Stimulated activated naive CD8-positive, alpha-beta T cell treated with anti-CD3 and anti-CD28 coated beads, Interleukin-15, Interleukin-2, amounts not matched to agents 100 ng/mL and 50 ng/mL, for 24 hours (primary cell): ENCODE data around the gene RSPH9.

Experiments used
- H3K27ac Mint-ChIP-seq: one replicate; pipeline ENCODE4 v1.8.0; 2021; ENCODE audit warnings: mild to moderate bottlenecking, mixed read lengths
- H3K27me3 Mint-ChIP-seq: one replicate; pipeline ENCODE4 v1.8.0; 2021; ENCODE audit warnings: mixed read lengths
- H3K36me3 Mint-ChIP-seq: one replicate; pipeline ENCODE4 v1.8.0; 2021; ENCODE audit warnings: low read depth, mixed read lengths
- H3K4me1 Mint-ChIP-seq: one replicate; pipeline ENCODE4 v1.8.0; 2021; ENCODE audit warnings: low read depth, mixed read lengths
- H3K4me3 Mint-ChIP-seq: one replicate; pipeline ENCODE4 v1.8.0; 2021; ENCODE audit warnings: mild to moderate bottlenecking, mixed read lengths
- H3K9me3 Mint-ChIP-seq: one replicate; pipeline ENCODE4 v1.8.0; 2021; ENCODE audit warnings: mixed read lengths

Gene RSPH9

DNA sequence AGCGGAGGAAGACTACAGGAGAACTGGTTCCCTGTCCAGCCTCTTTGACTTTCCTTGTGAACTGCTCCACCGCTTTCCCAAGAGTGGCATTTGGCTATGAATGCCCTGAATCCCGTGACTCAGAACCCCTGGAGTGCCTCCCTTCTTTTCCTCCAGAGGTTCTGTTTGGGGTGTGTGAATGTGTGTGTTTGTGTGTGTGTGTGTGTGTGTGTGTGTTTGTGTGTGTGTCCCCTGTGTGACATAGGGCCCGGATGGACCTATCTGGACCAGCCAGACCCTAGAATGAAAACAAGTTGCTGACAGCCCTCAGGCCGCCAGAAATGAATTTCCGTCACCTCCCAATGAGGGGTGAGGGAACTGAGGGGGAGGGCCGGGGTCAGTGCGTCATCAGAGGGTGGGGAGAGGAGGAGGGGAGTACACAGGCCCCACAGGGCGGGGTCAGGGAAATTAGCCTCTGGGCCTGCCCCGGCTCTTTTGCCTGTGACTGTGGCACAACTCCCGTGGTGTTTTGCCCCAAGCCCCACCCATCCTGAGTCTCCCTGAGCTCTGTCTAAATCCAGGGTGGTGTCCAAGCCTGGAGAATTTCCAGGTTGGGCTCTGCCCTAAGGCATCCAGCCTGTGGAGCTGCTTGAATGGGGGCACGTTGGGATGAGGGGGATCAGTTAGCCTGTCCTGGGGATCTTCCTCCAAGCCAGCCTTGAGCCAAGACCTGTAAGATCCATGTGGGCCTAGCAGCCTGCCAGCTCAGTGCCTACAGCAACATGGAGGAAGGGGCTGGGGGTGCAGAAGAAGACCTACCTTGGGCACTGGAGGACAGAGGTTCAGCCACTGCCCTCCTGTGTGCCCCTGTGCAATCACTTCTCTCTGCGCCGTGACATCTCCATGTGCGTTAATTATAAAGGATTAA is 58.0 kb downstream of the RSPH9 start:
- no peaks in the 10 kb centered on the region for H3K36me3 Mint-ChIP-seq
- H3K4me1 Mint-ChIP-seq: peaks cover 19% of the 10 kb centered on the region
- no peaks in the 10 kb centered on the region for H3K9me3 Mint-ChIP-seq
- peaks cover 37% of the 10 kb centered on the region for H3K27me3 Mint-ChIP-seq
- H3K27ac Mint-ChIP-seq: no peak overlapping the region
- no peak overlapping the region for H3K4me3 Mint-ChIP-seq

DNA sequence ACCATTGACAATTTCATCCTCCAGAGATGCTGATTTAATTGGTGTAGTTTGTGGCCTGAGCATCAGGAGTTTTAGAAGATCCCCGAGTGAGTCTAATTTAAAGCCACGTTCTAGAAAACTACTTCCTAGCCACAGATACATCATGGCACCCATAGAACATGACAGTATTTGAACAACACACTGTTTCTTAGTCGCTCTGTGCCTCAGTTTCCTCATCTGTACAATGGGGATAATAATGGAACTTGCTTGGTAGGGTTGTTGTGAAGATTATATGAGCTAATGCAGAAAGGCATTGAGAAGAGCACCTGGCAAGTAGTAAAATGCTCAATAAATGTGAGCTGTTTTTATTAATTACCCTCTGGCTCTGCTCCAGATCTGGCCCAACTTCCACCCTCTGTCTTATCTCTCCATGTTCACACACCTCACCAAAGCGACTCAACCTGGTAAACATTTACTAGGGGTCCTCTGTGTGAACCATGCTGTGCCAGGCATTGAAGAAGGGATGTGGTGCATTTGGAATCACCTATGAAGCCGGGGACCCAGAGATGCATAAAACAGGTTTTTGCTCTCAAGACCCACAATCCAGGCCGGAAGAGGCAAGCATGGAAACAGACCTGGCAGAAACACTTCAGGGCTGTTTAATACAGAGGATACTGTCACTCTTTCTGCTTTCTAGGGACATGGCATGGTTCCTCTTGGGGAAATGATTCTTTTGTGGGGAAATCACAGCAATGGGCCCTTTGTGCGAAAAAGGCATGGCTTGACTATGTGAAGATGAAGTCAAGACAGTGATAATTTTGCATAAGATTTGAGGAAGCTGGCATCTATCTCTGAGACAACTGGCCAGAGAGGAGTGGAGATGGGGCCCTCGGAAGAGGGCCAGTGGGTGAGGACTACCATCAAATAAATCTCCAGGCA is 58.9 kb downstream of the RSPH9 start:
- Mint-ChIP-seq H3K4me1 (peaks cover 19% of the 10 kb centered on the region), H3K27me3 (peaks cover 33% of the 10 kb centered on the region), H3K4me3 (no peak overlapping the region), H3K9me3 (no peaks in the 10 kb centered on the region), H3K27ac (no peak overlapping the region), H3K36me3 (no peaks in the 10 kb centered on the region)

DNA sequence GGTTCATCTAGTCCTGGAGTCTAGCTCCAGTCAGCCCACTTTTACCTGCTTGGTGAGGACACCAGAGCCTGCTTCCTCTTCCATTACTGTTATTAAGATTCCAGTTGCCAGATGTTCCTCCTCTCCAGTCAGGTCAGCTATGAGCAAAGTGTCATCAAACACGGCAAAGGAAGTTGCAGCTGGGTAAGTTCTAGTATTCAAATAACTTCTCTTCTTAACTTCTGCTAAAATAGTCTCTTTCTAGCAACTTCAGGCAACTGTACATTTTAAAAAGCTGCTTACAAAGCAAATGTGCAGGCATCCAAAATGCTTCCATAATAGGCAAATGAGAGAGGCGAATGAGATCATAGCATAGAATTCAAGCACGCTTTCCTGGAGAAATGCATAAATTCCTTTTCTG is 61.2 kb downstream of the RSPH9 start:
- peaks cover 30% of the 10 kb centered on the region for H3K4me1 Mint-ChIP-seq
- peaks cover 35% of the 10 kb centered on the region for H3K27me3 Mint-ChIP-seq
- H3K36me3 Mint-ChIP-seq: no peaks in the 10 kb centered on the region
- no peak overlapping the region for H3K27ac Mint-ChIP-seq
- no peaks in the 10 kb centered on the region for H3K9me3 Mint-ChIP-seq
- H3K4me3 Mint-ChIP-seq: no peak overlapping the region

DNA sequence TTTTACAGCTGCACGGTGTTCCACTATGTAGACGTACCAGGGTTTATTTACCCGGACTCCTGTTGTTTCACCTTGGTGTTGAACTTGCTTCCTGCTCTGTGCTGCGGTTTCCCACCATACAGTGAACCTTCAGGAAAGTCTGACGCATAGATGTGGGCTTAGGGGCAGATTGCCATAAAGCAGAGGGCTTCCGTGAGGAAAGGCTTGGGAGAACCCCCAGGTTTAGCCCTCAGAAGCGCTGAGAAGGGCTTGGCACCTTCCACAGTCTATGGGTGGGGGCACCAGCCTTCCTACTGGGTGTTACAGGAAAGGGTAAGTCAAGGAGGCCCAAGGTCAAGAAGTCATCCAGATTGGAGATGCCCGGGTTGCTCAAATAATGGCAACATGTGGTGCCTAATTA is 62.0 kb downstream of the RSPH9 start:
- no peak overlapping the region for H3K4me3 Mint-ChIP-seq
- H3K27ac Mint-ChIP-seq: no peak overlapping the region
- H3K4me1 Mint-ChIP-seq: peaks cover 30% of the 10 kb centered on the region
- H3K27me3 Mint-ChIP-seq: peaks cover 38% of the 10 kb centered on the region
- H3K36me3 Mint-ChIP-seq: no peaks in the 10 kb centered on the region
- no peaks in the 10 kb centered on the region for H3K9me3 Mint-ChIP-seq

GRCh38 chr6:43707269-43707668 is 62.4 kb downstream of the RSPH9 start:
- H3K4me1 Mint-ChIP-seq: peaks cover 30% of the 10 kb centered on the region
- H3K9me3 Mint-ChIP-seq: no peaks in the 10 kb centered on the region
- H3K27ac Mint-ChIP-seq: no peak overlapping the region
- H3K27me3 Mint-ChIP-seq: peaks cover 37% of the 10 kb centered on the region
- no peaks in the 10 kb centered on the region for H3K36me3 Mint-ChIP-seq
- H3K4me3 Mint-ChIP-seq: no peak overlapping the region

- H3K4me3 Mint-ChIP-seq: no peak overlapping the region
- peaks cover 27% of the 10 kb centered on the region for H3K4me1 Mint-ChIP-seq
- H3K9me3 Mint-ChIP-seq: no peaks in the 10 kb centered on the region
- no peaks in the 10 kb centered on the region for H3K36me3 Mint-ChIP-seq
- no peak overlapping the region for H3K27ac Mint-ChIP-seq
- peaks cover 37% of the 10 kb centered on the region for H3K27me3 Mint-ChIP-seq
Observed at GRCh38 chr6:43707767-43708166, 62.9 kb downstream of the RSPH9 start.

GRCh38 chr6:43708860-43709653 is 64.2 kb downstream of the RSPH9 start:
- Mint-ChIP-seq H3K36me3 (no peaks in the 10 kb centered on the region), H3K27me3 (peaks cover 29% of the 10 kb centered on the region), H3K4me1 (peaks cover 24% of the 10 kb centered on the region), H3K9me3 (no peaks in the 10 kb centered on the region), H3K27ac (no peak overlapping the region), H3K4me3 (no peak overlapping the region)

GRCh38 chr6:43709654-43710303 is 64.9 kb downstream of the RSPH9 start:
- peaks cover 27% of the 10 kb centered on the region for H3K27me3 Mint-ChIP-seq
- peaks cover 28% of the 10 kb centered on the region for H3K4me1 Mint-ChIP-seq
- H3K27ac Mint-ChIP-seq: no peak overlapping the region

GRCh38 chr6:43710576-43710975 is 65.7 kb downstream of the RSPH9 start:
- Mint-ChIP-seq H3K36me3 (no peaks in the 10 kb centered on the region), H3K4me3 (no peak overlapping the region), H3K27ac (no peak overlapping the region), H3K9me3 (no peaks in the 10 kb centered on the region), H3K4me1 (peaks cover 29% of the 10 kb centered on the region), H3K27me3 (peaks cover 27% of the 10 kb centered on the region)

More at GRCh38 chr6:43709654-43710303, 64.9 kb downstream of the RSPH9 start:
- Mint-ChIP-seq H3K4me3 (no peak overlapping the region), H3K36me3 (no peaks in the 10 kb centered on the region), H3K9me3 (no peaks in the 10 kb centered on the region)

DNA sequence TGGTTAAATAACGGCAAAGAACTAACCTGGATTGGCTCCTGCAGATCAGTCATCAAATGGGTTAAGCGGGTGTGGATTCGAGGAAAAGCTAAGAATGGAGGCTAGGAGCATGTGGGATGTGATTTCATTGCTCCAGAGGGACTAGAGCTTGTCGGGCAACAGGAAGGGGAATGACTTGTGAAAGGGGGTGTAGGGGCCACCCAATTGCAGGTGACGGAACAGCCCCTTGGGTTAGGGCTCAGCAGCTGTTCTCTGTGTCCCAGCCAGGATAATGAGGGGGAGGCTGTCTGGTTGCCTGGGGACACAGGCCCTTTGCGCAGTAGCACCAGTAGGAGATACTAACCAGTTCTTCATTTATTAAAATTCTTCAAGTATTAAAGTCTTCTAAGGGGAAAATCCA is 67.7 kb downstream of the RSPH9 start:
- H3K4me1 Mint-ChIP-seq: peaks cover 16% of the 10 kb centered on the region
- H3K27me3 Mint-ChIP-seq: peaks cover 17% of the 10 kb centered on the region
- no peak overlapping the region for H3K4me3 Mint-ChIP-seq
- H3K9me3 Mint-ChIP-seq: no peaks in the 10 kb centered on the region
- no peaks in the 10 kb centered on the region for H3K36me3 Mint-ChIP-seq
- no peak overlapping the region for H3K27ac Mint-ChIP-seq

DNA sequence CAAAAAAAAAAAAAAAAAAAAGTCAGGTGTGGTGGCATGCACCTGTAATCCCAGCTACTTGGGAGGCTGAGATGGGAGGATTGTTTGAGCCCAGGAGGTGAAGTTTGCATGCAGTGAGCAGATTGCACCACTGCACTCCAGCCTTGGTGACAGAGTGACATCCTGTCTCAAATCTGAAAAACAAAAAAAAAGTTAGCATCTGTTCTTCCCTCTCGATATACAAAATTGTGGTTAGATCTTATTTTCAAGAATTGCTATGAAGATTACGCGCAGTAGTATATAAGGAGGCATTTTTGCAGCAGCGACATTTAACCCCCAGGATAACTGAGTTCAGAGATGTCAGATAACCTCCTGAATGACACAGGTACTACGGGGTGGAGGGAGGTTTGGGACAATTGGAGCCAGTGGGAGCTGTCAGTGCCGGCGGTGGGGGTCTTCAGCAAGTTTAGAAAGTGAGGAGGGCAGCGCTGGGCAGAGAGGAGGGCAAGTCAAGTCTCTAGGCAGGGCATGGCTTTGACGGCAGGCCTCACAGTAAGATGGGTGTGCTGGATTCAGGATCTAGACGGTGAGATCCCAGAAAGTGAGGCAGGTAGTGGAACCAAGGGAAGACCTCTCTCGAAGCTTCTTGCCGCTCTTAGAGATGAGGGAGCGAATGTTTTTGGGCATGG is 68.9 kb downstream of the RSPH9 start:
- Mint-ChIP-seq H3K27me3 (peaks cover 21% of the 10 kb centered on the region), H3K27ac (no peak overlapping the region), H3K9me3 (no peaks in the 10 kb centered on the region), H3K36me3 (no peaks in the 10 kb centered on the region), H3K4me3 (no peak overlapping the region), H3K4me1 (peaks cover 16% of the 10 kb centered on the region)

GRCh38 chr6:43714311-43715055 is 69.6 kb downstream of the RSPH9 start:
- H3K36me3 Mint-ChIP-seq: no peaks in the 10 kb centered on the region
- peaks cover 10% of the 10 kb centered on the region for H3K4me1 Mint-ChIP-seq
- no peaks in the 10 kb centered on the region for H3K9me3 Mint-ChIP-seq
- H3K27me3 Mint-ChIP-seq: peaks cover 21% of the 10 kb centered on the region
- no peak overlapping the region for H3K4me3 Mint-ChIP-seq
- H3K27ac Mint-ChIP-seq: no peak overlapping the region

DNA sequence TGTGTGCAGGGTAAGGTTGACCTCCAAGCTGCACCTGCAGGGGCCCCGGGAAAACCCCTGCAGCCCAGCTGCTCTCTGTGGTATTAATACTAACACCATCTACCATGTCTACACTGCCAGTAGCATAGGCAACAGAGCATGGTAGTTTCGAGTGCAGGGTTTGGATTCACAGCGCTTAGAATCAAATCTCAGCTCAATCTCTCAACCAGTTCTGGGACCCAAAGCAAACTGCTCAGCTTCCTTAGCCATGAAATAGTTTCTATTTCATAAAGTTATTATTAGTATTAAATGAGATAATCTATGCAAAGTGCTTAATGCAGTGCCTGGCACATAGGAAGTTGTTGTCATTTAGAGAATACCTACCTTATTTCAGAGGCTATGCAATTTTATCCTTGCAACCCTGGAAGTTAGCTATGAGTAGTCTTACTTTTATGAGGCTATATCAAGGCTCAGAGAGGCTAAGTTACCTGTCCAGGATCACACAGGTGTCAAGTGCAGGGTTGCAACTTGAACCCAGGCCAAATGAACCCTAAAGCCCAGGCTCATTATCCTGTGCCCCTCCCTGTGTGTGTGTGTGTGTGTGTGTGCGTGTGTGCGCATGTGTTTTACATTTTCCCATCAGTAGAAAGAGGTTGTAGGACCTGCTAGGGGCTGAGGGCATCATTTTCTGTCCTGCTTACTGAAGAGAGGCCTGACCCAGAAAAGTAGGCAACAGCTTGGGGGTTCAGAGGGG is 70.4 kb downstream of the RSPH9 start:
- peaks cover 21% of the 10 kb centered on the region for H3K27me3 Mint-ChIP-seq
- no peak overlapping the region for H3K27ac Mint-ChIP-seq
- H3K4me1 Mint-ChIP-seq: peaks cover 5% of the 10 kb centered on the region
- H3K36me3 Mint-ChIP-seq: no peaks in the 10 kb centered on the region
- no peak overlapping the region for H3K4me3 Mint-ChIP-seq
- H3K9me3 Mint-ChIP-seq: no peaks in the 10 kb centered on the region
